Activated CD8-positive, alpha-beta T cell treated with anti-CD3 and anti-CD28 coated beads for 36 hours (primary cell): ENCODE results near the gene PTPN1. TPM values are rescaled to one million over a fixed set of nuclear protein-coding genes. Genes with fewer than 3 reads are reported as not detected.

ENCODE experiments used
- ATAC-seq: fragments of 200-7000 bp; cut with Tn5 transposase; one replicate; pipeline ENCODE4 v1.10.0; 2021; ENCODE audit warnings: mild to moderate bottlenecking, moderate library complexity
- CTCF ChIA-PET: fragments of 350-600 bp; sonication (Branson Sonifier 250); formaldehyde crosslinking; loops from one replicate; lab custom pipeline; 2021; ENCODE audit warnings: antibody characterized with exemption; lab: Charles Lee
- POLR2A ChIA-PET: fragments of 350-600 bp; sonication (Branson Sonifier 250); formaldehyde crosslinking; loops from one replicate; lab custom pipeline; 2021; ENCODE audit warnings: antibody characterized with exemption; lab: Charles Lee
- DNase-seq: peaks from one replicate; pipeline ENCODE4 v3.0.0-alpha.2; 2020
- H3K27ac Mint-ChIP-seq: one replicate; pipeline ENCODE4 v1.8.0; 2021; ENCODE audit warnings: mild to moderate bottlenecking, mixed read lengths
- H3K27me3 Mint-ChIP-seq: one replicate; pipeline ENCODE4 v1.8.0; 2021; ENCODE audit warnings: mixed read lengths
- H3K36me3 Mint-ChIP-seq: one replicate; pipeline ENCODE4 v1.8.0; 2021; ENCODE audit warnings: low read depth, mixed read lengths
- H3K4me1 Mint-ChIP-seq: one replicate; pipeline ENCODE4 v1.8.0; 2021; ENCODE audit warnings: low read depth, mixed read lengths
- H3K4me3 Mint-ChIP-seq: one replicate; pipeline ENCODE4 v1.8.0; 2021; ENCODE audit warnings: mild to moderate bottlenecking, moderate library complexity, mixed read lengths
- H3K9me3 Mint-ChIP-seq: one replicate; pipeline ENCODE4 v1.8.0; 2021; ENCODE audit warnings: mixed read lengths
- intact Hi-C: fragments of 100-400 bp; cut with micrococcal nuclease; formaldehyde crosslinking; loops from one replicate; pipeline ENCODE4 v1.10.0; 2022
- total RNA-seq, 2 experiments: library from RNA; stranded (reverse); gene quantifications; one replicate each; pipeline ENCODE4 v1.2.3, GENCODE V29; 2021
- TF ChIP-seq, protein P1 (sequence below): fragments of 200-600 bp; IDR thresholded peaks from one replicate; pipeline ENCODE4 v1.8.0; 2022; ENCODE audit warnings: antibody characterized with exemption, mild to moderate bottlenecking

The PTPN1 gene
- total RNA-seq, 2 experiments from 2014 or later: 65.1 to 66.6 TPM

DNA sequence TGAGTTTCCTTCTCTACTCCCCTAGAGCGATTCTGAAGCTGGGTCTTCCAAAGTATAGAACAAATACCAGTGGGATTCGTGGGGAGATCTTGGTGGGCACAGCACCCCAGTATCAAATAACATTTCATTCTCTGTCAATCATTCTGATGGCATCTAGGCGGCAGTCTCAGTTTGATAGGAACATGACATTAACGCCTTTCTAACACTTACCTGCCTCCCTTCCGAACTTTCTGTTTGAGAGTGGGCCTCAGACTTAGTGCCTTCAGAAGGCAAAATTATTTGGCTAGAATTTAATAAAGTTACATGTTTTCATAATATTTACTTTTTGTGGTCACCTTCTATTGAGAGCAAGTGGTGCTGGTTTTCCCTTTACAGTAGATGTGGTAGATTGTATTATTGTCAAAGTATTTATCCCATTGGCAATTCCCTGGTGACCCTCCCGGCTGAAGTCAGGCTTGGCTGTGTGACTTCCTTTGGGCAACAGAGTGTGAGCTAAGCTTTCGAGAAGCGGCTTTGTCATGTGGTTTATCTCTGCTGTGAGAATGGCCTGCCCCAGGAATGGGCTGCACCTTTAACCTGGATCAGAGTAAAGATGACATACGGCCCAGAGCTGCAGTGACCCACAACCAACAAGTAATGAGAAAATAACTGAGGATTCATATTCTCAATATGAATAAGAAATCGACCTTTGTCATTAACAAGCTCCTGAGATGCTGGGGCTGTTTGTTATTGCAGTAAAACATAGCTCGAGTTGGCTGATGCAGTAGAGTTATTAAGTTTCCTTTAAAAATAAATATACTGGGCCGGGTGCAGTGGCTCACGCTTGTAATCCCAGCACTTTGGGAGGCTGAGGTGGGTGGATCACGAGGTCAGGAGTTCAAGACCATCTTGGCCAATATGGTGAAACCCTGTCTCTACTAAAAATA, 45.2 kb upstream of the PTPN1 start:
- Mint-ChIP-seq H3K36me3 (no peaks in the 10 kb centered on the region), H3K27me3 (peaks cover 2% of the 10 kb centered on the region), H3K9me3 (no peaks in the 10 kb centered on the region), H3K4me3 (no peak overlapping the region), H3K27ac (no peak overlapping the region), H3K4me1 (peaks cover 3% of the 10 kb centered on the region)
- DNase-seq (no peak), ATAC-seq (no peak)
- ChIA-PET POLR2A (interaction anchor here (1.0 kb wide), 1 partner anchor 353 kb away, joined by 3 read pairs; no protein-coding TSS in a partner anchor), CTCF (interaction anchor here (0.7 to 6.2 kb wide), 34 partner anchors 8 to 344 kb away, joined by 3 to 102 read pairs (median 4); partner anchors contain the start of genes CEBPB and PTPN1)
- TF ChIP-seq, protein P1, sequence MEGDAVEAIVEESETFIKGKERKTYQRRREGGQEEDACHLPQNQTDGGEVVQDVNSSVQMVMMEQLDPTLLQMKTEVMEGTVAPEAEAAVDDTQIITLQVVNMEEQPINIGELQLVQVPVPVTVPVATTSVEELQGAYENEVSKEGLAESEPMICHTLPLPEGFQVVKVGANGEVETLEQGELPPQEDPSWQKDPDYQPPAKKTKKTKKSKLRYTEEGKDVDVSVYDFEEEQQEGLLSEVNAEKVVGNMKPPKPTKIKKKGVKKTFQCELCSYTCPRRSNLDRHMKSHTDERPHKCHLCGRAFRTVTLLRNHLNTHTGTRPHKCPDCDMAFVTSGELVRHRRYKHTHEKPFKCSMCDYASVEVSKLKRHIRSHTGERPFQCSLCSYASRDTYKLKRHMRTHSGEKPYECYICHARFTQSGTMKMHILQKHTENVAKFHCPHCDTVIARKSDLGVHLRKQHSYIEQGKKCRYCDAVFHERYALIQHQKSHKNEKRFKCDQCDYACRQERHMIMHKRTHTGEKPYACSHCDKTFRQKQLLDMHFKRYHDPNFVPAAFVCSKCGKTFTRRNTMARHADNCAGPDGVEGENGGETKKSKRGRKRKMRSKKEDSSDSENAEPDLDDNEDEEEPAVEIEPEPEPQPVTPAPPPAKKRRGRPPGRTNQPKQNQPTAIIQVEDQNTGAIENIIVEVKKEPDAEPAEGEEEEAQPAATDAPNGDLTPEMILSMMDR: no peak
- intact Hi-C loops: loop anchor here (1.0 kb wide), 1 partner anchor 279 kb away; no protein-coding TSS in a partner anchor

DNA sequence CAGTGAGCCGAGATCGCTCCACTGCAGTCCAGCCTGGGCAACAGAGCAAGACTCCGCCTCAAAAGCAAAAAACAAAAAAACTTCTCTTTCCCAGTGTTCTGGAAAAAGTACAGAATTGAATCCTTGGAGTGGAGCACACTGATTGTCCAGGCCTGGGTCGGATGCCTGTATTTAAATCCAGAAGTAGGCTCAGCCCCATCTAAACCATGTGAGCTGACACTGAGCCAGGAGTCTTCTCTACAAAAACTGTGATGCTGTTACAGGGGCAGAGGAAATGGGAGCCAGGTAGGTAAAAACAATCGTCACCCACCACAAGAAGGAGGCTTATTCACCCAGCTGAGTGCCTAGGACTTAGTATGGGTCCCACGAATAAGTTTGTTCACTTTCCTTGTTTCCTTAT, 43.0 kb upstream of the PTPN1 start:
- TF ChIP-seq, protein P1: no peak
- POLR2A ChIA-PET: interaction anchor here (0.7 kb wide), 1 partner anchor 104 kb away, joined by 3 read pairs; no protein-coding TSS in a partner anchor
- H3K4me3 Mint-ChIP-seq: no peak overlapping the region
- no peaks in the 10 kb centered on the region for H3K36me3 Mint-ChIP-seq
- intact Hi-C loops: no loop called here
- H3K27me3 Mint-ChIP-seq: peaks cover 1% of the 10 kb centered on the region
- no peak overlapping the region for H3K27ac Mint-ChIP-seq
- no peaks in the 10 kb centered on the region for H3K9me3 Mint-ChIP-seq
- peaks cover 8% of the 10 kb centered on the region for H3K4me1 Mint-ChIP-seq
- ATAC-seq: no peak
- CTCF ChIA-PET: interaction anchor here (1.1 to 6.2 kb wide), 8 partner anchors 12 to 288 kb away, joined by 3 to 102 read pairs (median 4); partner anchors contain the start of gene CEBPB
- no peak for DNase-seq

DNA sequence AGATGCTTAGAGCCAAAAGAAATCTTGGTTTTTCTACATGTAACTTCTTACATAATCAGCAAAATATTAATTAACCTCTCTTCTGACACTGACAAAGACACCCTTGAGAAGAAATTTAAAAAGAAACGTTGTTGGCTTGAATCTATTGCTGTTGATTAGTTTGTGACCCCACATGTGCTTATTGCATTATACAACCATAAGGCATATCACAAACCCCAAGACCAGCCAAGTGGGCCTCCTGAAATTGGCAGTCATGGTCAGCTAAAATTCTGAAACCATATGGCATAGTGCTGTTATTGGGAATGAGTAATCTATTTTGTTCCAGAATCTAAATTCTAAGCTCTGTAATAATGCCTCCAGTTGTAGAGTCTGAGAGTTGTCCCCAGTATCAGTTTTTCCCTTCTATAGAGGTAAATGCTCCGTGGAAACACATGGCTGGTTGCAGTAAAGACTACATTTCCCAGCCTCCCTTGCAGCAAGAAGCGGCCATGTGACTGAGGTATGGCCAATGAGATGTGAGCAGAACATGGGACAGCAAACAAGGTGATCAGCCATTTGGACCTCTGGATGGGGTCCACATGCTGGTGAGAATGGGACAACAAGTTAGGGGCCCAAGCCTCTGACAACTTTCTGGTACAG, 42.3 kb upstream of the PTPN1 start:
- CTCF ChIA-PET: interaction anchor here (0.8 to 2.4 kb wide), 9 partner anchors 12 to 289 kb away, joined by 3 to 10 read pairs (median 4); no protein-coding TSS in a partner anchor
- H3K36me3 Mint-ChIP-seq: no peaks in the 10 kb centered on the region
- DNase-seq (peak; percentile 57), ATAC-seq (peak; percentile 67)
- peaks cover 8% of the 10 kb centered on the region for H3K4me1 Mint-ChIP-seq
- H3K27ac Mint-ChIP-seq: no peak overlapping the region
- intact Hi-C loops: no loop called here
- H3K4me3 Mint-ChIP-seq: no peak overlapping the region
- POLR2A ChIA-PET: interaction anchor here (0.7 kb wide), 1 partner anchor 285 kb away, joined by 3 read pairs; no protein-coding TSS in a partner anchor
- TF ChIP-seq, protein P1: no peak
- no peaks in the 10 kb centered on the region for H3K9me3 Mint-ChIP-seq
- H3K27me3 Mint-ChIP-seq: peaks cover 1% of the 10 kb centered on the region

DNA sequence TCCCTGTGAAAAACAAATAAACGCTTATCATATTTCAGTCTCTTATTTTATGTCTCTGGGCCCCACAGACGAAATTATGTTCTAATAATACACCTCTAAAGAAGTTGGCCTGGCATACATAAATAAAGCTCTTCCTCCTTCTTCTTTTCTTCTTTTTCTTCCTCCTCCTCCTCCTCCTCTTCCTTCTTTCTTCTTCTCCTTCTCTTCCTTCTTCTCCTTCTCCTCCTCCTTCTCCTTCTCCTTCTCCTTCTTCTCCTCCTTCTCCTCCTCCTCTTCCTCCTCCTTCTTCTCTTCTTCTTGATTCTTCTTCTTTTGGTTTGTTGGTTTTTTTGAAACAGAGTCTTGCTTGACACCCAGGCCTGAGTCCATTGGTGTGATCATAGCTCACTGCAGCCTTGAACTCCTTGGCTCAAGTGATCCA, 41.8 kb upstream of the PTPN1 start:
- ATAC-seq (no peak), DNase-seq (no peak)
- no peaks in the 10 kb centered on the region for H3K36me3 Mint-ChIP-seq
- H3K27ac Mint-ChIP-seq: no peak overlapping the region
- H3K4me1 Mint-ChIP-seq: peaks cover 8% of the 10 kb centered on the region
- ChIA-PET CTCF (interaction anchor here (0.8 to 2.4 kb wide), 8 partner anchors 11 to 289 kb away, joined by 3 to 10 read pairs (median 4); no protein-coding TSS in a partner anchor), POLR2A (interaction anchor here (0.7 kb wide), 1 partner anchor 285 kb away, joined by 3 read pairs; no protein-coding TSS in a partner anchor)
- H3K27me3 Mint-ChIP-seq: peaks cover 1% of the 10 kb centered on the region
- H3K9me3 Mint-ChIP-seq: no peaks in the 10 kb centered on the region
- no peak overlapping the region for H3K4me3 Mint-ChIP-seq
- intact Hi-C loops: no loop called here
- TF ChIP-seq, protein P1: no peak
